ENCODE measurements around the gene PDE6A. TPM values are rescaled to one million over a fixed set of nuclear protein-coding genes. Genes with fewer than 3 reads are reported as not detected.

PDE6A gene
- total and polyA plus RNA-seq, 4 donors = 0.06 TPM; not detected in 3

- Histone ChIP-seq H3K4me3 (ENCODE audit: low read depth in 1 of 3, low read length in 3 of 3) (no peak overlapping the region), H3K27ac (ENCODE audit: low read depth in 1 of 2, low read length in 2 of 2) (peak overlapping the region; percentile 19 to 69), H3K27me3 (ENCODE audit: control insufficient read depth in 4 of 4, insufficient read depth in 4 of 4, low read length in 3 of 4) (no peaks in the 10 kb centered on the region), H3K9me3 (ENCODE audit: control insufficient read depth in 4 of 4, low read length in 3 of 4) (no peaks in the 10 kb centered on the region), H3K9ac (ENCODE audit: low read depth in 1 of 2, low read length in 2 of 2) (no peak overlapping the region), H3K36me3 (ENCODE audit: control insufficient read depth in 4 of 4, insufficient read depth in 3 of 4, low read depth in 1 of 4, low read length in 3 of 4) (peaks cover 0 to 9% (median 4%) of the 10 kb centered on the region in 4 donors), H3K4me1 (ENCODE audit: control insufficient read depth in 4 of 4, insufficient read depth in 4 of 4, low read length in 3 of 4) (no peaks in the 10 kb centered on the region)
- TF ChIP-seq JUND (IDR thresholded peaks at IDR 0.05) (no peak), FOXA2 (IDR thresholded peaks at IDR 0.05) (no peak), RXRA (IDR thresholded peaks at IDR 0.05) (no peak), ATF3 (IDR thresholded peaks at IDR 0.05) (no peak), REST (IDR thresholded peaks at IDR 0.05) (no peak), RAD21 (IDR thresholded peaks at IDR 0.05) (no peak), FOXA1 (IDR thresholded peaks at IDR 0.05) (no peak), HNF4G (IDR thresholded peaks at IDR 0.05) (no peak), YY1 (IDR thresholded peaks at IDR 0.05) (no peak), GABPA (IDR thresholded peaks at IDR 0.05 in 1 of 2, conservative IDR thresholded peaks at IDR 0.05 in 1 of 2) (no peak), ZBTB33 (IDR thresholded peaks at IDR 0.05) (no peak)
- 86% methylated on average over 7 of the region's 7 CpGs for WGBS
- no peak for DNase-seq (ENCODE audit: low spot score)
Measured at GRCh38 chr5:149824120-149824519, 120.5 kb downstream of the PDE6A start.

GRCh38 chr5:149823375-149823774 lies 121.2 kb downstream of the PDE6A start:
- no peaks in the 10 kb centered on the region for H3K9me3 ChIP-seq (ENCODE audit: control insufficient read depth in 4 of 4, low read length in 3 of 4)
- peak overlapping the region; percentile 19 to 69 for H3K27ac ChIP-seq (ENCODE audit: low read depth in 1 of 2, low read length in 2 of 2)
- WGBS = 80% methylated on average over 5 of the region's 5 CpGs
- no peak for DNase-seq (ENCODE audit: low spot score)
- no peaks in the 10 kb centered on the region for H3K4me1 ChIP-seq (ENCODE audit: control insufficient read depth in 4 of 4, insufficient read depth in 4 of 4, low read length in 3 of 4)
- no peak overlapping the region for H3K9ac ChIP-seq (ENCODE audit: low read depth in 1 of 2, low read length in 2 of 2)
- H3K4me3 ChIP-seq (ENCODE audit: low read depth in 1 of 3, low read length in 3 of 3) = no peak overlapping the region
- H3K27me3 ChIP-seq (ENCODE audit: control insufficient read depth in 4 of 4, insufficient read depth in 4 of 4, low read length in 3 of 4) = no peaks in the 10 kb centered on the region
- TF ChIP-seq NR2F2 (IDR thresholded peaks at IDR 0.05) (no peak), REST (IDR thresholded peaks at IDR 0.05) (no peak), HNF4A (conservative IDR thresholded peaks at IDR 0.05) (no peak), YY1 (IDR thresholded peaks at IDR 0.05) (no peak), FOXA1 (IDR thresholded peaks at IDR 0.05) (no peak), RXRA (IDR thresholded peaks at IDR 0.05) (no peak), ATF3 (IDR thresholded peaks at IDR 0.05) (no peak), HNF4G (IDR thresholded peaks at IDR 0.05) (no peak), MAX (IDR thresholded peaks at IDR 0.05) (no peak), GABPA (IDR thresholded peaks at IDR 0.05 in 1 of 2, conservative IDR thresholded peaks at IDR 0.05 in 1 of 2) (no peak)
- peaks cover 0 to 9% (median 4%) of the 10 kb centered on the region in 4 donors for H3K36me3 ChIP-seq (ENCODE audit: control insufficient read depth in 4 of 4, insufficient read depth in 3 of 4, low read depth in 1 of 4, low read length in 3 of 4)

All from liver (tissue), 9 donors.